ENCODE data around the gene PCED1A.

PCED1A gene

DNA sequence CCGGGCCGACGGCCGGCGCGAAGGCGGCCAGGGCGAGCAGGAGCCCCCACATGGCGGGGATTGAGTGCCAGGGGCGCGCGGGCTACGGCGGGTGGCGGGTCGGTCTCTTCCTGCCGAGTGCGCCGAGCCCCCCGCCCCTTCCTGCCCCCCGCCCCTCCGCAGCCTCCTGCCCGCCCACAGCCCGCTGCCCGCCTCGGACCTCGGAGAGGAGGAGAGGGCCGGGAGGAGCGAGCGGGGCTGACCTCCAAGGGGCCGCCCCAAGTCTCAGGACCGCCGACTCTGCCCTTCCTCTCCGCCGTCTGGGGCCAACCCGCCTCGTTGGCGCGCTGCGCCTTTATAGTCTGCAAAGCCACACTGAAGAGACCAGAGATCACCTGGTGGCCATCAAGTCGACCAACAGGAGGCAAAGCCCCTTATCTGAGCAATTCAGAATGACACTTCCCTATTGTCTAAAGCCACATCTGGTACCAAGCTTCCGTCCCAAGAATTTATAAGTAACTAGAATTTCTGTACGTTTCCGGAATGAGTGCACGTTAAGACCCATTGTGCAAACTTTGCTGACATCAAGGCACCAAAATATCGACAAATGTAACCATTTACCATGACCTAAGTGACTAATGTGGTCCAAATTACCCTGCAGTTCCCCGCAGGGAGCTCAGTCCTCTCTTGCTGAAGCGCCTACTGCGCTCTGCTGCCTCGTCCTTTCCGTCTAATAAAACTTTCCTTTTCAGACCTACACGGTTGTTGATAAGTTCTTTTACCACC, 39.8 kb downstream of the PCED1A start, which contains the start of gene CPXM1:
Gene CPXM1, minus strand, starts transcription at position 107 of the 765 bp plus-strand sequence. Its CDS starts 55 bp downstream, at position 52.
- DNase-seq = no peak

DNA sequence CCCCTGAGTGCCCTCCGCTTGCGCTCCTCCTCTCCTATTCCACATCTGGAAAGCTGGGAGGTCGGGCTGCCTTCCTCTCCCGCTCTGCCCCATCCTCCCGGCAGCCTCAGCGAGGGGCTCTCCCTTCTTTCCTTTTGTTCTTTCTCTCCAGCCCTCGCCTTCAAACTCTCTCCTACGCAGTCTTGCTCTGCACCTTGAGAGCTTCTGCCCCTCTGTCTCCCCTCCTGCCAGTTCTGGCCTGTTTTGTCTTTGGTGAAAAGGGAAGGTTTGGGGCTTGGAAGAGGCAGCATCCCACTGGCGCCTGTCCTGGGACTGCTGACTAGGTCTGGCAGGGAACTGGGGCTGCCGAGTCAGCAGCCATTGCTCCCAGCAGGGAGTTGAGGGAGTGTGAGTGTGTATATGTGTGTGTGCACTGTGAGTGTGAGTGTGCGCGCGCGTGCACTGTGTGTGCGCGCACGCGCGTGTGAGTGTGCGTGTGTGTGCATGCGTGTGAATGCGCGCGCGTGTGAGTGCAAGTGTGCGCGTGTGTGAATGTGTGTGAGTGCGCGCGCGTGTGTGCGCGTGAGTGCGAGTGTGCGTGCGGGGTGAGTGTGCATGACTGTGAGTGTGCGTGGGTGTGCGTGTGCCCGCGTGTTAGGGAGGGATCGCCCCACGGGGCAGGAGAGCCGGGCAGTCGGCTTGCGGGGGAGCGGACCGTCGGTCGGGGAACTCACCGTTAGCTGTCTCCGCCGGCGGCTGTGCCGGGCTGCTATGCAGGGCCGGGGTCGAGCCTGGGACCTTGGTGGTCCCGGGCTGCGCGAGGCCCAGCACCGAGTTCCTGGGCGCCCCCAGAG, 40.6 kb downstream of the PCED1A start:
- no peak for DNase-seq

DNA sequence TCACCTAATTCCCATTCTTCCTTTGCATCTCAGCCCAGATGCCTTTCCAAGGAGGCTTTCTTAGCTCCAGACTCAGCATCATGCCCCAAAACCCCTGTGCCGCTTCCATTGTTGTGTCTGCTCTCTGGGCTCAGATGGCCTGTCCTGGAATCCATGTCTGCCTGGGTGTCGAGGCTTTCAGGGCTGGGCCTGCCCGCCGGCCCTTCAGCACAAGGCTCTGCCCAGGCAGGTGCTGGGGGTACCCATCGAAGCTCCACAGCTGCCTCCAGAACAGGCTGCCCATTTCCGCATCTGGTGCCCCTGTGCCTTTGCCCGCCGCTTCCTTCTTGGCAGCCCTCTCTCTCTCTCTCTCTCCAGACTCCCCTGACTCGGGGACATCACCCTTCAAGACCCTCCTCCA, 41.2 kb downstream of the PCED1A start:
- DNase-seq = no peak

DNA sequence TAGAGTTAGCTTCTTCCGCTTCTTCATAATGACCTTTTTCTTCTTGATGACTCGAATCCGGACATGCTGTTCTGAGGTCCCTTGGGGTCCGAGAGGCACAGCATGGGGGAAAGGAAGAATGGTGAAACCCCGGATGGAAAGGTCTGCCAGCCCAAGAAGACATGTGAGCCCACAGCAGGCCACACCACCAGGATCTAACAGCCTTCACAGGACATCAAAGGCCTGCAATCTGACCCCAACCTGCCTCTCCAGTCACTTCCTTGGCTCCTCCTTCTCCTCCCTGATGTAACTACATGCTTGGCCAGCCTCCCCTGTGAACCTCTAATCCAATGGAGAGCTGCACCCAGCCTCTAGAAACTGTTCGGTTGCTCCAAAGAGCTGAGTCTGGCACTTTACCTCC, 41.6 kb downstream of the PCED1A start:
- DNase-seq = no peak

DNA sequence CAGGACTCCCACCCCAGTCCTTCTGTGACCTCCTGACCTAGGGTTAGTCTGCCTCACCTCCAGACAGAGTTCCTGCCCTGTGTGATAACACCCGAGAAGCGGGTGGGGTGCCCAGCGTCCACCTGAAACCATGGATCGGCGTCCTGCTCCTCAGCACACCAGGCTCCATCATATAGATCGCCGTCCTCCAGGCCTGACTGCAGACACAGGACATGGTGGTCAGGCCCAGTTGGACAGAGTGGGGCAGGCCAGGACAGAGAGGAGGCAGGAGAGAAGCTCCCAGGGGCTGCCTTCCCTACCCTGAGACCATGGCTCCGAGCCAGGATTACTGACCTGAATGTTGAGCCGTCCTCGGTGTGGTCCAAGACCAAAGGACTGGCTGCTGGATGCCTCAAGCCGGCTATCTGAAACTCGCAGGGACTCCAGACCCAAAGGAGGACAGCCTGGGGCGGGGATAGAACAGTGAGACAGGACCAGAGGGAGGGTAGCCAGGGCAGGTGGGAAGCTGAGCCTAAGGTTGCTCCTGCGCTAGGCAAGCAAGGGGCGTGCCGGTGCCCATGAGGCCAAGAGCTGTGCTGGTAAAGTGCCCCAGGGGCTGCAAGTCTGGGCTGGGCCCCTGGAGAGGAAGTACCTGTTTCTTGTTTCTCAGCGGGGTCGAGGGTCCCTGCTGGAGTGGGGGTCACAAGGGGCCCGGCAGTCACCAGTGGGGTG, 42.2 kb downstream of the PCED1A start:
- DNase-seq = no peak

DNA sequence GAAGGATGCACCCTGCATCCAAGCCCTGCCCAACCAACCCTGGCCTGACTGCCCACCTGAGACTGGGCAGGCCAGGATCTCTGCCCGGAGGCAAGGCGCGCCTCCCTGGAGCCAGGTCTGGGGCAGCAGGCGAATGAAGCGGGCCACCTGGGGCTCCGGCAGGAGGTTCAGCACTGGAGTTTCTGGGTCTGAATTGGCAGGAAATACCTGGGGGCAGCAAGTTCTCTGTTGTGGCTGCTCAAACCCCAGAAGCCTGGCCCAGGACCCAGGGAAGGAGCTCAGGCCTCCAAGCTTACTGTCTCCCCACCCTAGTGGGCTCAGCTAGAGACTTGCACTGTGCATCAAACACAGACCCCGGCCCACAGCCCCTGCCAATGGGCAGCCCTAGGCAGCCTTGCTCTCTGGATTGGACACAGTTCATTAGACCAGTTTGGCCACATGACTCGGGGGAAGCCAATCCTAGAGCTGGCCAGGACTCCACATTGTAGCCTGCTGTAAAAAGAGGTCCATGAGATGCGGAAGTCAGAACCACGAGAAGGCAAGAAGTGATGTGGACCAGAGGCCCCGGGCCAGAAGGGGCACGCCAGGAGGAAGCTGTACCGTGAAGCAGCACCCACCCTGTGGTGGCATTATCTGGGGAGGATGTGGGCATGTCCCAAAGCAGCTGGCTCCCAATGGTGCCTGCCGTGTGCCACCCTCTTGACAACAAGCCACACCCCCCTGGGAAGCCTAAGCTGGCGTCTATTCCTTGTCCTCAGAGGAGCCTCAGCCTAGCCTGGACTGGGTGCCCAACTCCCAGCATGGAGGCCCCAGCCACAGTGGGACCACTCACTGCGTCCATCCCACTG, 43.1 kb downstream of the PCED1A start:
- no peak for DNase-seq

DNA sequence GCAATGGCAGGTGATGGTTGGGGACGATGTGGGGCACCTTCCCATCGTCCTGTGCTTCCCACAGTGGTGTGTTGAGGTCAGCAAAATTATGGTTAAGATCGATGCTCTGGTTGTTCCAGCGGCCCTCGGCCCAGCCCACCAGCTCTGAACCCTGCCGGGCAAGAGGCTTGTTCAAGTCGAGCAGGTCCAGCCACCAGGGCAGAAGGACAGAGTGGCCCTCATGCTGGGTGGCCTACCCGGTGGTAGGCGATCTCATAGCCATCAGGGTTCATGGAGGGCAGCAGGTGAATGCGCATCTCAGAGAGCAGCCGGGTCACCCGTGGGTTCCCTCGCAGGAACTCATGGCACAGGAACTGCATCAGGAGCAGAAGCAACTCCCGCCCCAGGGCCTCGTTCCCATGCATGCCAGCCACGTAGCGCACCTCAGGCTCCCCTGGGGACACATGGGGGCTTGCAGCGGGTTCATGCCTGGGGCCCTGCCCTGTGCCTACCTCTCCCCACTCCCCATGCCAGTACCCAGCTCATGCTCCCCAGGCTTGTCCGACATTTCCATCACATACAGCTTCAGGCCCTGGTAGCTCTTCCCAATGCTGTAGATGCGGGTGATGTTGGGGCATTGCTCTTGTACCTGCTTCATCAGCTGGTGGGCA, 44.3 kb downstream of the PCED1A start:
- no peak for DNase-seq

DNA sequence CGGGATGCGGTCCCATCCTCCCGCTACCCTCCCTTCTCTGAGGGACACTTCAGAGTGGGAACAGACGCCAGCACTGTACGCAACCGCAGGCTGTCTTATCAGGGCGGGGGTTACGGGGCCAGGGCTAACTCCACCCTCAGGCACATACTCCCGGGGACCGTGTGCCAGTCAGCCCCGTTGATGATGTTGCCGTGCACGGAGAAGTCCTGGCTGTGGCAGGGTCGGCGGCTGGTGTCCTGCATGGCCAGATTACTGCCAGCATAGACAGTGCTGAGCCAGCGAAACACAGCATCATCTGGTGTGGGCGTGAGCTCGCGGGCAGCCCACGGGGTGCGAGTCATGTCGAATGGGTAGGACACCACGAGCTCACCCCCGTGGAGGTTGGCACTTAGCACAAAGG, 45.0 kb downstream of the PCED1A start:
- DNase-seq = no peak

DNA sequence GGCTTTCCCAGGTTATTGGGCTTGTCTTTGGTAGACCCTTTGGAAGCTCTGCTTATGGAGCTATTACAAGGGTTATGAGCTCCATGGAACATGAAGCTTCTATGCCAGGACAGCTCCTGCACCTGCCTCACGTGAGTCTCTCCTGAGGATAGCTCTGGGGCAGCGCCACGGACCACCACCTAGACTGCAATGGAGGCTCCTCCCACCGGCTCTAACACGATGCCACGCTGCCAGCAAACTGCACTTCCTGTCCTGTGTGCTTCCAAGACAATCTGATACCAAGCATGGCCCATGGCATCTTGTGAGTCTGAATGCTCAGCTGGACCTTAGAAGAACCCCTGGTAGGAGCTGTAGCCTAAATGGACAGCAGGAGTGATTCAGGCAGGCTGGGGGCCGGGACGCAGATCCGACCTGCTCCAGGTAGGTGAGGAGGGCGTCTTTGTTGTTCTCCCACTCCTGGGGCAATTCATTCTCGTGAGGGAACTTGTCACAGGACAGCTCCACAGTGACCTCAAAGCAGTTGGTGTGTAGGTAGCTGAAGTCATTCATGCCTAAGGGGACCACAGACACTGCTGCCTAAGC, 45.5 kb downstream of the PCED1A start:
- DNase-seq = no peak

DNA sequence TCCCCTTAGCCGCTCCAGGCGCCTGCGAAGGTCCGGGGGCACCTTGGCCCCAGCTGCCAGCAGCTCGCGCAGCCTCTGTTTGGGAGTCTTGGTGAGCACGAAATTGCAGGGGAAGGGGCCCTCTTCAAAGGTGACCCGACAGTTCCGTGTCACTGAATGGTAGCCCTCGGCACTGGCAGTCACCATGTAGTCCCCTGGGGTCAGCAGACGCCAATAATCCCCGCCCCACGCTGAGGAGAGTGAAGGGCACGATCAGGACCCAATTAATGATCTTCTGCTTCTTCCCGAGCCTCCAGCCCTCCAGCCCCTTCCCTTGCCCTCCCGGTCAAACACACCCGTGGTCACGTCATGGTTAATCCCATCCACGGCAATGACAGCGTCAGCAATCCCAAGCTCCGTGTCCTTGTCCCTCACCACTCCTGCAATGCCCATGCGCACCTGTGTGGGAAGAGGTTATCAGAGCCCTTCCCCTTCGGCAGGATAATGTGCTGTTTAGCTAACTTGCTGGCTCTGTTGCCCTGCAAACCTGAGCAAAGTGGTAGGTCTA, 46.2 kb downstream of the PCED1A start:
- DNase-seq = no peak

DNA sequence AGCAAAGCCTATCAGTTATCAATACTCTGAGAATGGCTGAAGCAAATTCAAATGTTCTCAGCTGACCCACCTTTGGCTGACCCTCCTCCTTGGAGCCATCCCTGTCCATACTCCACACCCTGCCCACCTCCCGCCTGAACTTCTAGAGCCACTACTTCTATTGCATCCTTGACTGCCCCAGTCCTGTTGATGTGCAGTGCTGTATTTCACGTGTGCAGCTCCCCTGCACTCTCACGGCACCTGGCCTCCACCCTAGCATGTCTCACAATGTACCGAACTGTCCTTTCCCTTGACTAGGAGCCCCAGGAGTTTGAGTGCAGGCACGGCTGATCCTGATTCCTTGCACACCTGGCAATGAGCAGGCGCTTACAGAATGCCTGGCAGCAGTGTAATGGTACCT, 47.0 kb downstream of the PCED1A start:
- DNase-seq = no peak
